Activated naive CD8-positive, alpha-beta T cell (primary cell): ENCODE data around the gene ZNF132.
A peak's percentile ranks its signal among the peaks of the same experiment; 100 is the strongest.
"Not testable (repeated sequence)": the region's sequence is repeated elsewhere in the genome, so short reads cannot be mapped to it uniquely, and the experiment has no call there.

Experiments
- H3K27ac Mint-ChIP-seq: one replicate; pipeline ENCODE4 v1.8.0; 2021; ENCODE audit warnings: mixed read lengths
- H3K27me3 Mint-ChIP-seq: one replicate; pipeline ENCODE4 v1.8.0; 2021; ENCODE audit warnings: mixed read lengths
- H3K36me3 Mint-ChIP-seq: one replicate; pipeline ENCODE4 v1.8.0; 2021; ENCODE audit warnings: mixed read lengths
- H3K4me1 Mint-ChIP-seq: one replicate; pipeline ENCODE4 v1.8.0; 2021; ENCODE audit warnings: low read depth, mixed read lengths
- H3K4me3 Mint-ChIP-seq: one replicate; pipeline ENCODE4 v1.8.0; 2021; ENCODE audit warnings: mild to moderate bottlenecking, mixed read lengths
- H3K9me3 Mint-ChIP-seq: one replicate; pipeline ENCODE4 v1.8.0; 2021; ENCODE audit warnings: low read depth, mixed read lengths

ZNF132 gene

DNA sequence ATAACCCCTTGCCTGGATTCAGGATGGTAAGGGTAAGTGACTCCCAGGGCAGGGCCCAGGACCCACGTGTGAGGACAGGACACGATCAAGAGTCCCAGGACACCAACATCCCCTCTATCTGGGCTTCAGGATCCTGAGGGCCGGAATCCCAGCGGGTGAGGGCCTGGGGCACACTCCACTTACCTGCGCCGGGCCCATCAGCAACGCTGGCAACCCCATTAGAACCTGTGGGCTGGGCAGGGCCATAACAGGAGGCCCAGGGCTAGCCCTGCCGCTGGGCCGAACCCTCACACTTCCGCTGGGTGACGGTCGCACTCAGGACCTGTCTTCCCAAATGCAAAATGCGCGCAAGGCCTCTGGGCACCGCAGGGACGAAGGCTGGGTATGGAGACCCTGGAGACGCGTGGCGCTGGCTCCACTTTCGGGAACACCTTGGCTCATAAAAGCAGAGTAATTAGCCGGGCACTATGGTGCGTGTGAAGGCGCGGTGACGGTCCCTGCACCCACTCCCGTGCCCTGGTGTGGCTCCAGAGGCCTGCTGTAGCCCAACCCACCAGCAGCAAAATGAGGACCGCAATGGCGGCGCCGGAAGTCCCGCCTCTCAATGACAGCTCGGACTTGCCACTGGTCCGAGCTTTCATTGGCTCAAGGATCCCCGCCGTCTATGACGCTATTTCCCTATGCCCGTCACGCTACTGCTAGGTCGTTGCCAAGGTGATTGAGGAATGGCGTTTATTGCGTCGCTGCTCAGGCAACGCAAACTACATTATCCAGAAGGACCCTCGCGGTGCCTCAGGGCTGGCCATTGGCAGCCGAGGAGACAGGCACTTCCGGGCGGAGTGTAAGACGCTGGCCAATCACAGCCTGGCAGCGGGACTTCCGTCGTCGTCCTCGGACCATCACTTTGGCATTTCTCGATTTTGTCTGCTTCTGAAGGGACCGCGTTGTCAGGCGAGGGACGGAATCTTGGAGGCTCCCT is at the start of gene ZNF132:
Gene ZNF132 (minus strand): TSS at position 578 of the 979 bp plus-strand sequence. CDS start 332 bp downstream, at position 246.
- peak within 1 kb of the TSS; percentile 96 for H3K4me3 Mint-ChIP-seq
- H3K9me3 Mint-ChIP-seq: peaks cover 25% of the 10 kb centered on the region
- H3K27ac Mint-ChIP-seq: peak within 1 kb of the TSS; percentile 95
- peaks cover 29% of the 10 kb centered on the region for H3K4me1 Mint-ChIP-seq
- H3K36me3 Mint-ChIP-seq: peaks cover 37% of the 10 kb centered on the region
- no peaks in the 10 kb centered on the region for H3K27me3 Mint-ChIP-seq

DNA sequence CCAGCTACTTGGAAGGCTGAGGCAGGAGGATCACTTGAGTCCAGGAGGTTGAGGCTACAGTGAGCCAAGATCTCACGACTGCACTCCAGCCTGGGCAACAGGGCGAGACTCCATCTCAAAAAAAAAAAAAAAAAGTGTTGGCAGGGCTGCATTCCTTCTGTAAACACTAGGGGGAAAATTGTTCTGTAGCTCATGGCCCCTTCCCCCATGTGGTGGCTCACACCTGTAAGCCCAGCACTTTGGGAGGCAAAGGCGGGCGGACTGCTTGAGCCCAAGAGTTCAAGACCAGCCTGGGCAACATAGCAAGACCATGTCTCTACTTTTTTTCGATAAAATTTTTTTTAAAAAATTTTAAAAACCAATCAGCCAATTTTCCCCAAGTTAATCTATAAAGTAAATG is 44.4 kb upstream of the ZNF132 start:
- not testable (repeated sequence) for H3K9me3 Mint-ChIP-seq, H3K27ac Mint-ChIP-seq, H3K27me3 Mint-ChIP-seq, H3K36me3 Mint-ChIP-seq, H3K4me3 Mint-ChIP-seq, H3K4me1 Mint-ChIP-seq

DNA sequence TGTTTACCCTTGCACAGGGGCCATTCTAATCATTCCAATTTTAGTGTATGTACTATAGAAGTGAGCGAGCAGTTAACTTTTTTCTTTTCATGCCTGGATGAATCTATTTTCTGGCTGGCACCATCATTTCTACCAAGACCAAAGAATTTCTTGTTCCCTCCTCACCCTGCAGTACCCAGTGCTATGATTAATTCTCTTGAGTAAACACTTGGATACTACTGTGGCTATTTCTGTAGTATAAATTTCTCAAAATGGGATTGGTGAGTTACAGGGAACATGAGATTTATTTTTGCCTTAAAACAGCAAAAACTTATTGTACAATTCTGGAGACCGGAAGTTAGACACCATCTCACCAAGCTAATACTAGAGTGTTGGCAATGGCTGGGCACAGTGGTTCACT is 43.8 kb upstream of the ZNF132 start:
- no peaks in the 10 kb centered on the region for H3K27me3 Mint-ChIP-seq
- no peak overlapping the region for H3K4me3 Mint-ChIP-seq
- H3K9me3 Mint-ChIP-seq: no peaks in the 10 kb centered on the region
- no peak overlapping the region for H3K27ac Mint-ChIP-seq
- peaks cover under 1% of the 10 kb centered on the region for H3K4me1 Mint-ChIP-seq
- H3K36me3 Mint-ChIP-seq: peaks cover 2% of the 10 kb centered on the region

DNA sequence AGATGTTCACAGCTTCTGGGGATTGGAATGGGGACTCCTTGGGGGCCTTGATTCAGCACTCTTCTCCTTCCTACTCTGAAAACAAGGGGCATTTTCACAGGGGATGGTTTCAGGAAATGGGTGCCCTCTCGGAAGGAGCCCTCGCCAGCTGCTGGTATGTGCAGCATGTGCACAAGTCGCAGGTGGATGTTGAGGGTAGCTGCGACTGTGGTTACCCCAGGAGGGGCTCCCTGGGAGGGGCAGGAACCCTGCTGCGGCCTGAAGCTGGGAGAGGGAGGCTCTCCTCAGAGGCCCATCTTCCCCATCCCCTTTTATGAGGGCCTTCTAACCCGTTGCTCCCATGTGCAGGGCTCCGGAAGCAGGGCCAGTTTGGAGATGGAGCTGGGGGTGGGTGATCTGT is 42.4 kb upstream of the ZNF132 start:
- Mint-ChIP-seq H3K4me1 (no peaks in the 10 kb centered on the region), H3K27ac (no peak overlapping the region), H3K36me3 (peaks cover 2% of the 10 kb centered on the region), H3K9me3 (no peaks in the 10 kb centered on the region), H3K27me3 (no peaks in the 10 kb centered on the region), H3K4me3 (no peak overlapping the region)

DNA sequence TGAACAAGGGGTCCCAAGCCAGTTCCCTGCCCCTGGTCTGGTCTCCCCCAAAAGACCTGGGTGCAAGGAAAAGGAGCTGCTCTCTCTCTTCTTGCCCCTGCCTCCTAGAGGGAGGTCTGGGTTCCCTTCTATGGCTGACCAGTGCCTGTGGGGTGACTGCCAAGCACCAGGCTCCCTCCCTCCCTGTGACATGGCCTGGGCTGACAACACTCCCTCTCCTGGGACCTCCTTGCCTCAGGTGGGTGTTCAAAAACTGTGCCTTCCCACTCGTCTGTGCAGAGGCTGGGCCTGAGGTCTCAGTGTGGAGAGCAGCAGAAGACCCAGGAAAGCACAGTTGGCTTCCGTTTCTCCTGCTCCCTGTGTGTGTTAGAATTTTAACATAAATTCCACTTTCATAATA is 40.9 kb upstream of the ZNF132 start:
- Mint-ChIP-seq H3K4me1 (peaks cover 7% of the 10 kb centered on the region), H3K4me3 (no peak overlapping the region)

DNA sequence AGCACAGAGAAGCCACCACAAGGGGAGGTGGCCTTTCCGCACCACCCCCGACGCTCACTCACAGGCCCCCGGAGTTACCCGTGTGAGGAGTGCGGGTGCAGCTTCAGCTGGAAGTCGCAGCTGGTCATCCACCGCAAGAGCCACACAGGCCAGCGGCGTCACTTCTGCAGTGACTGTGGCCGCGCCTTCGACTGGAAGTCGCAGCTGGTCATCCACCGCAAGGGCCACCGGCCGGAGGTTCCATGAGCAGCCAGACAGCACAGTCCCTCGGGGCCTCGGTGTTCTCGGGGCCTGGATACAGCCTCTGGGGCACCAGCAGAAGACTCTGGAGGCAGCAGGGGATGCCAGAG is 40.5 kb upstream of the ZNF132 start:
- Mint-ChIP-seq H3K4me1 (peaks cover 7% of the 10 kb centered on the region), H3K4me3 (no peak overlapping the region), H3K27me3 (no peaks in the 10 kb centered on the region), H3K27ac (no peak overlapping the region), H3K9me3 (no peaks in the 10 kb centered on the region), H3K36me3 (peaks cover 2% of the 10 kb centered on the region)

More for the DNA sequence above, 40.9 kb upstream of the ZNF132 start:
- Mint-ChIP-seq H3K27me3 (no peaks in the 10 kb centered on the region), H3K9me3 (no peaks in the 10 kb centered on the region), H3K27ac (no peak overlapping the region), H3K36me3 (peaks cover 2% of the 10 kb centered on the region)

DNA sequence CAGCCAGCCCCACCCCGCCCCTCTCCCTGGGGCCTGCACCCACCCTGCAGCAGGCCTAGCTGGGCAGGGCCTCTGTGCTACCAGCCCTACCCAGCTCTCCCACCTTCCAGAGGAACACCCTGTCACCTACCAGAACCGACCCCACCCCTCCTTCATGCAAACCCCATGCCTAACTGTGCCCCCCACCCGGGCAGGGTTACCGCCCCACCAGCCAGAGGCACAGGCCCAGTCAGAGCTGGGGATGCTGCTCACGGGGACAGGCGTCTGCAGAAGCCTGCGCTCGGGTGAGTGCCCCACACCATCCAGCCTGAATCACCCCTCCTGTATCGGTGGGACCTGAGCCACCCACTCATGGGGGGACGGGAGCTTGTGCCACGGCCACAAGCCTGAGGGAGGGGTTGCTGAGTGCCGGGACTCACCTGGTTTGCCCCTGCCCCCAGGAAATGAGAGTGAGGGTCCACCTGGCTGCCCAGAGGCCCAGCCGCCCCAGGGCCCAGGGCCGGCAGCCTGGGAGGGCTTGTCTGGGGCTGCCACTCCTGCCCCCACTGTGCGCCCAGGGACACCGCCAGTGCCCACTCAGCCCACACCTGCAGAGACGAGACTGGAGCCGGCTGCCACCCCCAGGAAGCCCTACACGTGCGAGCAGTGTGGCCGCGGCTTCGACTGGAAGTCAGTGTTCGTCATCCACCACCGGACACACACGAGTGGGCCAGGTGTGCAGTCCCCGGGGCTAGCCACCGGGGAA is 40.0 kb upstream of the ZNF132 start:
- H3K4me3 Mint-ChIP-seq: no peak overlapping the region
- H3K27ac Mint-ChIP-seq: no peak overlapping the region
- no peaks in the 10 kb centered on the region for H3K27me3 Mint-ChIP-seq
- H3K4me1 Mint-ChIP-seq: peaks cover 11% of the 10 kb centered on the region
- H3K9me3 Mint-ChIP-seq: no peaks in the 10 kb centered on the region
- peaks cover 2% of the 10 kb centered on the region for H3K36me3 Mint-ChIP-seq

DNA sequence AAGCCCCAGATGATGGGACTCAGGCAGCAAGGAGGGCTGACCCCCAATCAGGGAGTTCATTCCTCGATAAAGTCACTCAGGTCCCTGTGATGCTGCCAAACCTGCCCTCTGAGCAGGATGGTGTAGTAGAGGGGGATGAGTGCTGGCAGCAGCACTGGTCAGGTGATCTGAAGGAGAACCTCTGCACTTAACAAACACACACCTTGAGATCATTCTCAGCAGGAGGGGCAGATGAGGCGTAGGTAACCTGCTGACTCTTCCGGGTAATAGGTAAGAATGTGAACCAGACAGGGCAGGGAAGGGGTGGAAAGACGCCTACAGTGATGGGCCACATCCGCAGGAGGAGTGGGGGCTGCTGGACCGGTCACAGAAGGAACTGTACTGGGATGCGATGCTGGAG is 39.4 kb upstream of the ZNF132 start:
- Mint-ChIP-seq H3K27me3 (no peaks in the 10 kb centered on the region), H3K9me3 (no peaks in the 10 kb centered on the region), H3K4me1 (peaks cover 11% of the 10 kb centered on the region), H3K36me3 (peaks cover 2% of the 10 kb centered on the region), H3K4me3 (no peak overlapping the region), H3K27ac (no peak overlapping the region)

DNA sequence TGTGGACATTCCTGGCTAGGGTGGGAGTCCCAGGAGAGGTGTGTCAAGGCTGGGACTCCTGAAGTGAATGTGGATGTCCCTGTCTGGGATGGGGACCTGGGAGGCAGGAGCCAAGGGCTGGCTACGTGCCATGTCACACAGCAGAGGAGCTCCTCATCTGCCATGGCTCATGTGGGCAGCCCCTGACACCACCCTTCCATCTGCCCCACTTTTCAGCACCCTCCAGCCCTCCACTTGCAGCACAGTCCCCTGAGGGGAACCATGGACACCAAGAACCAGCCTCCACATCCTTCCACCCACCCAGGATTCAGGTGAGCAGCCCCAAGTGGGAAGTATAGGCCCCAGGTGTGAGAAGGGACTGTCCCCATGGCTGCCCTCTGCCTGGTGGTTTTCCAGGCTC is 37.9 kb upstream of the ZNF132 start:
- Mint-ChIP-seq H3K36me3 (peaks cover 2% of the 10 kb centered on the region), H3K27ac (no peak overlapping the region), H3K9me3 (no peaks in the 10 kb centered on the region), H3K4me1 (peaks cover 11% of the 10 kb centered on the region), H3K4me3 (no peak overlapping the region), H3K27me3 (no peaks in the 10 kb centered on the region)

DNA sequence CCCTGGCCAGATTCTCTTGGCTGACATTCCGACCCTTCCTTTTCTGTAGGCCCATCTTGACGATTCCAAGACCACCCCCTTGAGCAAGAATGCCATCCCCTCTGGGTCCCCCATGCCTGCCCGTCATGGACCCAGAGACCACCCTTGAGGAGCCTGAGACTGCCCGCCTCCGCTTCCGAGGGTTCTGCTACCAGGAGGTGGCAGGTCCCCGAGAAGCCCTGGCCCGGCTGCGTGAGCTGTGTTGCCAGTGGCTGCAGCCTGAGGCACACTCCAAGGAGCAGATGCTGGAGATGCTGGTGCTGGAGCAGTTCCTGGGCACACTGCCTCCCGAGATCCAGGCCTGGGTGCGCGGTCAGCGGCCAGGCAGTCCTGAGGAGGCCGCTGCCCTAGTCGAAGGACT is 37.2 kb upstream of the ZNF132 start:
- Mint-ChIP-seq H3K9me3 (no peaks in the 10 kb centered on the region), H3K27me3 (no peaks in the 10 kb centered on the region), H3K4me1 (peaks cover 11% of the 10 kb centered on the region), H3K27ac (peak overlapping the region; percentile 94), H3K36me3 (peaks cover 2% of the 10 kb centered on the region), H3K4me3 (peak overlapping the region; percentile 92)

DNA sequence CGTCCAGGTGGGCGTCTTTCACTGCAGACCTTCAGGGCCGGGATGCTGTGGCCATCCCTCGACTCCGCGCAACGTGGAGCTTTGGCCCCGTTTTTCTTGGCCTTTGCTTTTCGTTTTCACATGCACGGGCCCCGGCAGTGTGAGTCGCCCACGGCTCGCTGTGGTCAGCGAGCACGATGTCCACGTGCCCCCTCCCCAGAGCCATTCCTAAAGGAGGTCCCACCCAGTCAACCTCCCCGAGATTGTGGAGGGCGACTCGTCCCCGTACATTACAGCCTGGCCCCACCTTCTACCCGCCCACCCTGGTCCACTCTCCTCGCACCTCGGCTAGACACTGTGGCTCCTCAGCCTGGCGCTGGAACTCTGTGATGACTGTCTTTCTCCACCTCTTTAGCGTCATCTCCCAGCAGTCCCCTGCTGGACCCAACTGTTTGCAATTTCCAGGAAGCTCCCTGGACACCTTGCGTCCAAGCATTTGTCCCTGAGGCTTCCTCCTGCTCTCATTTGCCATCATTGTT is 36.6 kb upstream of the ZNF132 start:
- peak overlapping the region; percentile 92 for H3K4me3 Mint-ChIP-seq
- H3K27ac Mint-ChIP-seq: peak overlapping the region; percentile 94
- no peaks in the 10 kb centered on the region for H3K9me3 Mint-ChIP-seq
- peaks cover 2% of the 10 kb centered on the region for H3K36me3 Mint-ChIP-seq
- no peaks in the 10 kb centered on the region for H3K27me3 Mint-ChIP-seq
- peaks cover 11% of the 10 kb centered on the region for H3K4me1 Mint-ChIP-seq

DNA sequence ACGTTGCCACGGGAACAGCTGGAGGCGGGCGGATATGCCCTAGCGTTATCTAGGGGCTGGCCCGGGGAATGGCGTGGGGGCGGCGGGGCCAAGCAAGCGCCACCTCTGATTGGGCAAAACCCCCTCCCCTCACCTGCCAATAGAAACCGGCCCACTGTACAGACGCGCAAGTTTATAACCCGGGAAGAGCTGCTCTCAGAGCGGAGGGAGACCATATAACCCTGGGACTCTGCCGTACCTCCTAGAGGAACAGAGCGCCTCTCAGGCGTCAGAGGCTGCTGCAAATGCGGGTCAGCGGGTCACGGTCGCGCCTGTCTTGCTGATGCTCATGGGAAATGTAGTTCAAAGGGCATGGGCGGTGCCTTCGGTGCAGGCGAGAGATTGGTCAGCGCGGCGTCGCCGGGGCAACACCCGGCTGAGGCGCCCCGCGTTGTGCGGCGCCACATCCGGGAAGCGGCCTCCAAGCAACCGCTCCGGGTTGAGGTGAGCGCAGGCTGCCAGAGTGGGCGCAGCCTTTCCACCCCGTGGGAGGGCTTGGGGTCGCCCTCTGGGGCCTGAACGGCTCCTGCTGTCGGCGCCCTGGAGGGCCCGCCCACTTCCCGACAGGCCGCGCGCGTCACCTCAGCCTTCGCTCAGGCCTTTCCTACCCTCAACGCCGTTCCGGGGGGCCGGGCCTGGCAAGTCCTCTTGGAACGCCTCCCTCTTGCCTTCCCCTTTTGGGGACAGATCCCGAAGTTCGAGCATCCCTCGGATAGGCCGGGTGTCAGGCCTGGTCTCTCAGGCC is 36.0 kb upstream of the ZNF132 start, which contains the start of gene ZNF446:
Gene ZNF446 (plus strand): TSS at position 639 of the 784 bp plus-strand sequence. CDS start 867 bp downstream, outside the sequence.
- Mint-ChIP-seq H3K9me3 (no peaks in the 10 kb centered on the region), H3K4me1 (peaks cover 11% of the 10 kb centered on the region), H3K36me3 (peaks cover 2% of the 10 kb centered on the region), H3K27me3 (no peaks in the 10 kb centered on the region), H3K27ac (peak within 1 kb of the TSS; percentile 95), H3K4me3 (peak within 1 kb of the TSS; percentile 92)

DNA sequence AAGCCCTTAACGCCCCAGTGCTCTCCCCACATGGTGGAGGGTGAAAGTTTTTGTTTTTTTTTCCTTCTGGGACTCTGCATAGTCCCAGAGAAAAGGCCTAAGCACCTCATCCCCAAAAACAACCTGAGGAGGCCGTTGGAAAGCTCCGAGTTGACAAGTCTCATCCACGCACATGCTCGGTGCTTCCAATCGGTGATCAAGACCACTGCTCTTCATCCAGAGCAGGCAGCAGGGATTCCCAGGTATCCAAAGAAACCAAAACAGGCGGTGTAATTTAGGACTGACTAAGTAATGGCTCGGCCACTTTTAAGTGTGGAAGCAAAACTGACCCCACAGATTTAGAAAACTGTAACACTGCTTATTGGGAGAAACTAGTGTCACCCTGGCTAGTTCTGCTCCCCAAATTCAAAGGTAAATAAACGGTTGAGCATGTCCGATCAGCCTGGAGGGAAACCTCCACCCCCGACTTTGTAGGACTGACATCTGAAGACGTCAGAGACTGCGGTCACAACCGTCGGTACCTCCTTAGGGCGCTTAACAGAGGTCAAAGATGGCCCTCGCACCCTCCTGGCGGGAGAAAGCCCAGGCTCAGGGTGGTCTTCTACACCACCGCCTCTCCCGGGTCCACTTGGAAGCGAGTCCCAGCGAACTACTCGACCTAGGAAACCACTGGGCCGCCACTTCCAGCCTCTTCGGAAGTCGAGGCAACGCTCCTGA is 35.2 kb upstream of the ZNF132 start:
- no peaks in the 10 kb centered on the region for H3K27me3 Mint-ChIP-seq
- H3K27ac Mint-ChIP-seq: peak overlapping the region; percentile 95
- peaks cover 11% of the 10 kb centered on the region for H3K4me1 Mint-ChIP-seq
- H3K4me3 Mint-ChIP-seq: peak overlapping the region; percentile 92
- no peaks in the 10 kb centered on the region for H3K9me3 Mint-ChIP-seq
- peaks cover 2% of the 10 kb centered on the region for H3K36me3 Mint-ChIP-seq
